MM.1S (cell line): Measurements from ENCODE around the gene CLEC18A.

Source experiments
- CTCF ChIP-seq: fragments of 300-600 bp; sonication (generic); IDR thresholded peaks from 2 replicates; pipeline ENCODE4 v1.5.1; 2016; ENCODE audit warnings: antibody characterized with exemption, low read length, mixed read lengths
- EZH2 ChIP-seq: fragments of 300-600 bp; sonication (generic); optimal IDR thresholded peaks from 2 replicates; pipeline ENCODE3; 2017; ENCODE audit warnings: low read depth, mild to moderate bottlenecking, antibody characterized with exemption, low read length, mixed read lengths
- EZH2phosphoT487 ChIP-seq: fragments of 300-600 bp; sonication (generic); IDR thresholded peaks from 2 replicates; pipeline ENCODE4 v1.6.1; 2018; ENCODE audit warnings: antibody characterized with exemption, low read length

GRCh38 chr16:69942099-69942491 lies 9.0 kb upstream of the CLEC18A start:
- TF ChIP-seq CTCF (no peak), EZH2 (no peak), EZH2phosphoT487 (no peak)
